Upper lobe of left lung (tissue), 6 donors: ENCODE results near the gene PRR23E. TPM values are rescaled to one million over a fixed set of nuclear protein-coding genes. Genes with fewer than 3 reads are reported as not detected.

Experiments
- ATAC-seq, 2 donors: fragments of 200-7000 bp; cut with Tn5 transposase; one replicate each; pipeline ENCODE4 v1.9.1; 2022; ENCODE audit warnings: mild to moderate bottlenecking in 2 of 2, moderate library complexity in 2 of 2; ENCODE audit not compliant: low FRiP score in 2 of 2
- DNase-seq, 2 donors: peaks; one replicate each; pipeline ENCODE4 v3.0.0-alpha.2; 2019 to 2020
- H3K27ac ChIP-seq, 4 donors: fragments of 200-600 bp; sonication (generic); one replicate each; pipeline ENCODE4 v1.5.1; 2016 to 2019
- H3K27me3 ChIP-seq, 4 donors: fragments of 200-600 bp; sonication (generic); one replicate each; pipeline ENCODE4 v1.5.1; 2017 to 2019
- H3K36me3 ChIP-seq, 4 donors: fragments of 200-600 bp; sonication (generic); one replicate each; pipeline ENCODE4 v1.5.1; 2016 to 2019
- H3K4me1 ChIP-seq, 4 donors: fragments of 200-600 bp; sonication (generic); one replicate each; pipeline ENCODE4 v1.5.1; 2018 to 2019
- H3K4me3 ChIP-seq, 4 donors: fragments of 200-600 bp; sonication (generic); one replicate each; pipeline ENCODE4 v1.5.1; 2017 to 2019; ENCODE audit warnings: mild to moderate bottlenecking in 2 of 4, moderate library complexity in 1 of 4
- H3K9me3 ChIP-seq, 4 donors: fragments of 200-600 bp; sonication (generic); one replicate each; pipeline ENCODE4 v1.5.1; 2018 to 2019
- POLR2AphosphoS5 ChIP-seq, 2 donors: sonication (generic); formaldehyde crosslinking; IDR thresholded peaks; one replicate each; pipeline ENCODE4 v1.5.1; 2017; ENCODE audit warnings: antibody characterized with exemption in 2 of 2
- WGBS, 2 donors: methylation state at CpG; one replicate each; pipeline ENCODE4 v1.1.5; 2017 to 2018; 5-methylcytosine and 5-hydroxymethylcytosine counted together
- small RNA-seq, 4 donors: library from RNA; depleted of rRNA; stranded (forward); fragments of <200 nt; gene quantifications; one replicate each; pipeline ENCODE3, GENCODE V24; 2016
- total RNA-seq, 6 donors: library from RNA; depleted of rRNA in 4 of 6; stranded (reverse); fragments of >200 nt in 4 of 6; gene quantifications; one replicate each; pipeline versions ENCODE4 v1.1.0 to v1.2.1, GENCODE V29; 2016 to 2021
- donor health status: DM: no; HTN: no; CAD: no; lungs with moderate emphysema.
- donor health status: DM: no; HTN: yes; CAD: no; lungs with severe emphysema.

The PRR23E gene
- total RNA-seq, 6 donors from 2014 or later: not detected

GRCh38 chr3:127247292-127247691, 54.4 kb downstream of the PRR23E start:
- Histone ChIP-seq H3K4me3 (no peak overlapping the region), H3K36me3 (no peaks in the 10 kb centered on the region), H3K4me1 (no peaks in the 10 kb centered on the region), H3K27ac (no peak overlapping the region), H3K27me3 (no peaks in the 10 kb centered on the region), H3K9me3 (peaks cover 6 to 19% (median 15%) of the 10 kb centered on the region in 4 donors)
- 72 to 83% methylated on average over 1 of the region's 1 CpG for WGBS, 2 donors
- ATAC-seq: no peak
- DNase-seq: no peak
- no peak for TF ChIP-seq POLR2AphosphoS5 (IDR thresholded peaks at IDR 0.05)

Small RNAs within 50 kb of the gene (small RNA-seq; reads per million reads assigned to genes)
- 0 reads per million in 4 donors for gene RF00019
- 0 reads per million in 4 donors for gene RNU6-1047P

Other genes with a start within 250 kb of the PRR23E start
- 10 to 100 TPM; 48.0 to 94.3 (median 73.7) TPM for gene PLXNA1, start 210.0 kb upstream of the PRR23E start, total RNA-seq
- gene PRR20G, start 94.9 kb downstream of the PRR23E start, total RNA-seq: not detected